HG02943 (cell line): Measurements from ENCODE around the gene HEXIM2.

ENCODE experiments used
- ATAC-seq: cut with Tn5 transposase; IDR thresholded peaks from one replicate; pipeline ENCODE4 v1.9.1; 2021; ENCODE audit warnings: mild to moderate bottlenecking, low read depth, moderate library complexity; ENCODE audit not compliant: unreplicated experiment

Gene HEXIM2

DNA sequence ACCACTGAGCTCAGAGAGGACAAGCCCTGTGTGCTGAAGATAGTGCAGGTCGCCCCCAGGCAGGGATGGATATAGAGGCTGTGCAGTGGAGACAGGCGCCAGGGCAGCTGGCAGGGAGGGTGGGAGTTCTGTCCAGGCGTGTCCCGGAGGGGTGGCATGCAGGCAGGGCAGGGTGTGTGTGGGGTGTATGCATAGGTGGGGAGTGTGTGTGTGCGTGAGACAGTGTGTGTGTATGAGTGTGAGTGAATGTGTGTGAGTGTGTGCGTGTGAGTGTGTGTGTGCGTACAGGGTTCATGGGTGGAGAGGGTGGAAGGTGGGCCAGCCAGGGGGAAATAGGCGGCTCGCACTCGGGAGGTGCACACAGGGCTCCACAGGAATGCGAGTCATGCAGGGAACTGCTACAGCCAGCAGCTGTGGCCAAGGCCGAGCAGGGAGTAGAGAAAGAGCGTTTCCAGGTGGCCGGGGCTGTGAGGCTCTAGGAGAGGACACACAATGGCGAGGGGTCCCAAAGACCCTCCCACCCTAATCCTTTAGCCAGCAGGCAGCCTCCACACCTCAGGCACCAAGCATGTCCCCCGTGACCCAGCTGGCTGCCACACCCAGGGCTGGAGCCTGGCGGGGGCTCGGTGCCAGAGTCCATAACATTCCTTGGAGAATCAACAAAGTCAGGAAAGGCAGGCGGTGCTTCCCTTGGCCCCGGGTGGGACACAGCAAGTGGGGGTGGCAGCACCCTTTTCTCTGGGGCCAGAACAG lies 34.0 kb upstream of the HEXIM2 start:
- no peak for ATAC-seq

DNA sequence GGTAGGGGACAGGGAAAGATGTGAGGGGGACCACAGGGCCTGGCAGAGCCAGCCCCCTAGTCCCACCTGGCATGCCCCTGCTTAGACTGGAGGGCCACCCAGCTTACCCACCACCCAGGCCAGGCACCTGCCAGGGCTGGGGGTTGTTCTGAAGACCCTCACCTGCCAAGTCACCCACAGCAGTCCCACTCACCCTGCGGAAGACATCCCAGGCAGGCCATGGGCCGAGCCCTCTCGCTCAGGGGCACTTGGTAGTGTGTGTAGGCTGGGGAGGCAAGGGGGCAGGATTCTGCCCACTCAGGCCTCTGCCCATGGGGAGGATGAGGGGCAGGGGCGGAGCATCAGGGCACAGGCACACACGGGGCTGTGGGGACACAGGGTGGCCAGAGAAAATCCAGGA lies 33.3 kb upstream of the HEXIM2 start:
- no peak for ATAC-seq

DNA sequence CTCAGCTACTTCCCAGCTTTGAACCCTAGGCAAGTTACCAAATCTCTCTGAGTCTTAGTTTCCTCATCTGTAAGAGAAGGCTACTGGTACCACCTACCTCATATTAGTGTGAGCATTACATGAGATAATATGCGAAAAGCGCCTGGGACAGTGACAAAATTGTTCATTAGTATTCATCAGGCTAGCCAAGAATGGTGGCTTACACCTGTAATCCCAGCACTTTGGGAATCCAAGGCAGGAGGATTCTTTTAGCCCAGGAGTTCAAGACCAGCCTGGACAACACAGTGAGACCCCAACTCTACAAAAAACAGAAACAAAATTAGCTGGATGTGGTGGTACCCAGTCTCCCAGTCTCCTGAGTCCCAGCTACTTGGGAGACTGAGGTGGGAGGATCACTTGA lies 32.7 kb upstream of the HEXIM2 start:
- ATAC-seq, result no peak

GRCh38 chr17:45129426-45129939 lies 32.2 kb upstream of the HEXIM2 start:
- ATAC-seq, result no peak

DNA sequence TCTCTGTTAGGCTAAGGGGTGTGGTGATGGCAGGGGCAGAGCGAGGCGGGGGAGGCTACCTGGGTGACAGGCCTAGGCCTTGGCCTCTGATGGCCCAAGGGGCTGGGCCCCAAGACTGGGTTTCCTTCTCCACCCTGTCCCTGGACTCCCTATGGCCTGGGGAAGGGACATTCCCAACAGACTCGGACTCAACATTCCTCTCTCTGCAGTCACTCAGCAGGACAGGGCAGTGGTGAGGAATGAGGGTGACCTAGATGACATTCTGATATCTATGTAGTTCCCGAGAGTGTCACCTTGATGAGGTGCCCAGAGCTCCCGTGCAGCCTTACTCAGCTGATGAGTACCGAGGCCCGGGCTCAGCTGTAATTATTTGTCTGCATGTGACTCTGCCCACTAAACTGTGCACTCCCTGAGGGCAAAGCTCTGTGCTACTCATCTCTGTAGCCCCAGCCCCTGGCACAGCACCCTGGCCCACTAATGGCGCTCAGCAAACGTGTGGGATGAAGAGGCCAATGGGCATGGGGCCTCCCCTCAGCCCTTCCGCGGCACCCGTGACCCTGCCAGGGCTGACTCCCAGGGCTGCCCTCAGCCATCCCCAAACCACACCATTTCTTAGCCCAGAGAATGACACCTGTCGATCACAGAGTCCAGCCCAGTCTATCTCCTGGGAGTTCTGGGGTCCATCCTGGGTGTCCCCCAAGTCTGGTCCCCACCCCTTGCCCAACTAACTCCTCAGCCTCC lies 31.6 kb upstream of the HEXIM2 start:
- no peak for ATAC-seq

DNA sequence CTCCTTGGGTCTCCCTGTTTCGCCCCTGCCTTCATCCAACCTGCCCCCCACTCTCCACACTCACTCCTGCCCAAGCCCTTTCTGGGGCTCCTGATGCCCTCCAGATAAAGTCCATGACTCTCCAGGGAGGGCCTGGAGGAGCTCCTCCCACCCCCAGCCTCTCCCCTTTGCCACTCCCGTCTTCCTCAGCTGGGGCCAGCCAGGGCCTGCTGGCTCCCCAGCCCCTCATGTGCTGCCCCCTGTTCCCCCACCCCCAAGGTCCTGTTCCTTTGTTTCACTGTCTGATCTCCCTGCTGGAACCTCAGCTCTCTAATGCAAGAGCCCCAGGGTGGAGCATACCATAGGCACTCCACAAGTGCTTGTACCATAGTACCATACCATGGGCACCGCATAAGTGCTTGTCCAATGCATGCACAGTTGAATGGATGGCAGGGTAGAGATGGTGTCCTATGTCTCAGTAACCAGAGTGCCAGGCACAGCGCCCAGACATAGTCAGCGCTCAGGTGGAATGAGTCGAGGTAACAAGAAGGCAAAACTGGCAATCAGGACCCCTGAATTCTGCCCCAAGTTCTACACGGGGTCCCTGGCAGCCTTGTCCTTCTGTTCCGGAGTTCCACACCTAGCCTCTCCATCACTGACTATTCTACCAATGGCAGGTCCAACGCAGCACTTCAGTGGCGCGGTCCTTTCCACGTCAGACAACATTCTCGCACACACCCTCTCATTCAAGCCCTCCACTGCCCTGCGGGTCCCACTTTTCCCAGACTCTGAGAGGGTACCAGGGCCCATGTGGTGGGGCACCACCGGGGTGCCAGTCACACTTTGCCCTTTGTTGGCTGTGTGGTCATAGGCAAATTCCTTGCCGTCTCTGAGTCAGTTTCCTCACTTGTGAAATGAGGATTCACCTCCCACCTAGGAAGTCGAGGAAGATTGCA lies 30.7 kb upstream of the HEXIM2 start:
- ATAC-seq, result no peak

DNA sequence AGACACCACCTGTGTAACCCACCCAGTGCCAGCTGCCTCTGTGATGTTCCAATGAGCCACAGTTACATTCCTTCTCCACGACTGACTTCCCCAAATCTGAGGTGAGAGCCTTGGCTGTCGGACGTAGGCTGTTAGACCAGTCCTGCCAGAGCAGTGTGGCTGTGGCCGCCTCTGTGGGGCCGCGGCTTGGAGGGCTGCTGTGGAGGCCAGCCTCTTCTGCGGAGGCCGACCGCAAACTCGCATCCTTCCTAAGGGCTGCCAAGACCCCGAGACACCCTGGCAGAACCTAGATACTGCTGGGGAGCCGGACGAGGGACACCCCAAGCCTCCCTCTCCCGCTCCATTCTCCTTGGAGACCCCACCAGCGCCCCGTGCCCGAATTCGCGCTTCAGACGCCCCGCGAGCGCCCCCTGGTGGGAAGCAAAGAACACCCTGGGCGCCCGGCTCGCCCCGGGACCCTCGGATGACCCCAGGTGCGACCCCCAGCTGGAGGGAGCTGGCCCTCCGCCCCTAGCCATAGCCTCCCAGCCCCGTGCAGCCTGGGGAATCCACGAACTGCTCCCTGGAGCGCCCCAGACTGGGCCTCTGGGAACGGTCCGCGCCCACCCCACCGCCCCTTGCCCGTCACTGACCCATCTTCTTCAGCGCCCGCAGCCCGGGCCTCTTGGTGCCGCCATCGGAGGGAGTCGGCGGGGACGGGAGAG lies 29.9 kb upstream of the HEXIM2 start:
- no peak for ATAC-seq

DNA sequence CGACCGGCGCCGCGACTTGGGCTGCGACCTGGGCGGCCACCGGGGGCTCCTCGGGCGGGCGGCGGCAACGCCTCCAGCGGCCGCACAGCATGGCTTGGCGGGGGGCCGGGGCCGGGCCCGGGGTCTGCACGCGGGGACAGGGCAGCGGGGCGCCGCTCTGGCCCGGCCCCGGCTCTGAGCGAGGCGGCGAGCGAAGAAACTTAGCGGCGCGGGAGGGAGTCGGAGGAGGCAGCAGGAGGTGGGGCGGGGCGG lies 29.4 kb upstream of the HEXIM2 start, which contains the start of gene PLCD3:
PLCD3 (minus strand) TSS at position 196 of the 252 bp plus-strand sequence; CDS start at position 91, 105 bp downstream.
- ATAC-seq, result no peak

DNA sequence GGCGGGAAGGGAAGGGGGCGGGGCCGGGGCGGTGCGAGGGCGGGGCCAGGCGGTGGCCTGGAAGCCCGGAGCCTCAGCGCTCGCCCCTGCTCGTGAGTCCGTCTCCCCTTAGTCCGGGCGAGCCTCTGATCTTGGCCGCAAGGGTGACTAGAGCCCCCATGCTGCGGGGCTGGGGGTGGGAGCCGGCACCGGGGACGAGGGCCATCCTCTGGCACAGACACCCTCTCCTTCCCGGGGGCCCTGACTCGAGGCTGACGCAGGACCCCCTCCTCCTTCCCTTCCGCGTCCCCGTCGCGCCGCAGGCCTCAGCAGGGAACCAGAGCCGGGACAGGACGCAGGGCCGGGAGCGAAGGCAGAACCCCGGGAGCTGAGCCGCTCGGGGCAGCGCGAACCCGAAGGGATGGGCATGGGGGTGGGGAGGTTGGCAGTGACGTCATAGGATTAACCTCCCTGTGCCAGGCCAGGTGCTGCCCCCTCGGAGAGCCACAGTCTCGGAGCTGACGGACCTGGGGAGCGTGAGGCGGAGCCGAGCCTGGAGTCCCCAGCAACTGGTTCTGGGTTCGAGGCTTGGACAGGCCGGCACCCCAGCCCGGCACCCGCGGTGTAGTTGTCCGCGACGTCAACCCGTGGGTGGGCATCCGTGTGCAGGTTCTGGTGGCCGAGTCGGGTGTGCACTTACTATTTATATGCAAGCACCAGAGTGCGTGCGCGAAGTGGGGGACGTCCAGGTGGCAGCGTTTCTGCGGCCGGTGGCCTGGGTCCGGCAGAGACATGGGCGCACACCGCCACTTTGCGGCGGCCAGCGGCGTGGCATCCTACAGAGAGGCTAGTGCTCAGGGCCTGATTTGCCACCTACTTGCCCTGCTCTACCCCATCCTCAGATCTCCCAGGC lies 28.9 kb upstream of the HEXIM2 start:
- no peak for ATAC-seq

DNA sequence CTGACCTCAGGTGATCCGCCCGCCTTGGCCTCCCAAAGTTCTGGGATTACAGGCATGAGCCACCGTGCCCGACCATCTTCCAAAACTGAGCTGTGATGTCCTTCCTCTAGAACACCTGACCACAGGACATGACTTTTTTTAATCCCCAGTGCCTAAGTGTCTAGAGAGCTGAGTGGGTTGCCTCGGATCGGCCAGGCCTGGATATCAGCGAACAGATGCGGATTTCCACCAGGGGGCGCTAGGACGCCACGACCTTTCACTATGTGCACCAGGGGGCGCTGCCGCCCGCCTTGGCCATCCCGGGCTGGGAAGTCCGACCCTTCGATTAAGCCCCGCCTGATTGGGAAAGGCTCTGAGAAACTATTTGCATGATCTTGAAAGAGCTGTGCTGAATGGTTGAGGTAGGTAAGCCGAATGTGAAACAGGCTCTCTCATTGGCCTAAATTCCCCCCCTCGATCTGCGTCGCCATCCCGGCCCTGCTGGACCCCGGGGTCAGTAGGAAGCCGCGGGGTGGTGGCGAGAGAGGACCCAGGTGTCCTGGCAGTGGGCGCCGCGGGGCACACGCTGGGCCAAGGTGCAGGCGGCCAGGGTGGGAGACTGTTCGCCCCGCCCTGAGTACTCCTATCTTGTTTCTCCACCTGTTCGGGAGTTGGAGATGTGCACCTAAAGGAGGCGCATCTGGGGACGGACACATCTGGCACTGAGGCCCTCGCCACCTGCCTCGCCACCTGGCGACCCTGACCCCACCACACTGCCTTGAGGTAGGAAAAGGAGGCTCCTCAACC lies 26.3 kb upstream of the HEXIM2 start, which contains the start of gene ACBD4:
ACBD4 (plus strand) TSS at position 496 of the 786 bp plus-strand sequence. CDS start 458 bp downstream, outside the sequence.
- ATAC-seq, result peak; percentile 69

DNA sequence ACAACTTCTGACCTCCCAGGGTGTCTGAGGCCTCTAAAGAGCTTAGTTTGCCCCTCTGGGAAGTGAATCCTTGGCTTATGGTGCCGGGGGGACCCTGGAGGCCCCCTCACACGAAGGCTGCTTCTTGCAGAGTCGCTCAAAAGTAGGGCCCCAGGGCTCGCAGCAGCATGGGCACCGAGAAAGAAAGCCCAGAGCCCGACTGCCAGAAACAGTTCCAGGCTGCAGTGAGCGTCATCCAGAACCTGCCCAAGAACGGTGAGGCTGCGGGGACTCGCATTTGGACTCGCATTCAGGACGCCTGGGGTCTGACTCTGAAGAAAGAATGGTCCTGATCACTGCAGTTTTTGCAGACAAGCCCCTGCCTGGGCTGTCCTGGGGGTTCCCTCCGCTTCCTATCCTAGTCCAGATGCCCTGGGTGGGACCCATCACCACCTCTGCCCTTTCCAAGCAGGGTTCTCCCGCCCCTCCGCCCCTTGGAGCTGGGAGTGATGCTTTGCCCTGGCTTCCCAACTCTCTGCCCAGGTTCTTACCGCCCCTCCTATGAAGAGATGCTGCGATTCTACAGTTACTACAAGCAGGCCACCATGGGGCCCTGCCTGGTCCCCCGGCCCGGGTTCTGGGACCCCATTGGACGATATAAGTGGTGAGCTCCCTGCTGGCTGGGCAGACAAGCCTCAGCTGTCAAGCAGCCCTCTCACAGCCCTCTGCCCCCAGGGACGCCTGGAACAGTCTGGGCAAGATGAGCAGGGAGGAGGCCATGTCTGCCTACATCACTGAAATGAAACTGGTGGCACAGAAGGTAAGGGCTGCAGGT lies 25.5 kb upstream of the HEXIM2 start:
- no peak for ATAC-seq

GRCh38 chr17:45136846-45137560 lies 24.7 kb upstream of the HEXIM2 start:
- no peak for ATAC-seq

- ATAC-seq, result no peak
Measured at GRCh38 chr17:45137561-45138305, 23.9 kb upstream of the HEXIM2 start.

GRCh38 chr17:45138911-45139532 lies 22.7 kb upstream of the HEXIM2 start:
- ATAC-seq, result no peak

- ATAC-seq, result no peak
Measured at GRCh38 chr17:45139533-45139920, 22.1 kb upstream of the HEXIM2 start.
